Tracheal epithelial cell (primary cell): ENCODE measurements around the gene CNGB1. TPM values are rescaled to one million over a fixed set of nuclear protein-coding genes. Genes with fewer than 3 reads are reported as not detected.

Source experiments
- total RNA-seq: library from RNA; depleted of rRNA; stranded (reverse); fragments of >200 nt; gene quantifications from 2 replicates; pipeline ENCODE4 v1.2.1, GENCODE V29; 2014

CNGB1 gene
- 1.3 and 1.4 TPM in 2 replicates for total RNA-seq

GRCh38 chr16:57970970-57971369 is at the start of gene CNGB1:
CNGB1 (minus strand) TSS chr16:57971128; CDS start chr16:57967286, 3,842 bp downstream.

GRCh38 chr16:58000706-58001676 is 30.1 kb upstream of the CNGB1 start, which contains the start of gene USB1:
USB1 (plus strand) TSS chr16:58001407; CDS start chr16:58001484, 77 bp downstream.

GRCh38 chr16:57999971-58000705 is 29.2 kb upstream of the CNGB1 start, which contains the start of gene ZNF319:
ZNF319 (minus strand) TSS chr16:58000672; CDS start chr16:57998265, 2,407 bp downstream.

Other genes with a start within 250 kb of the CNGB1 start
- 22.4 and 30.1 TPM in 2 replicates for gene KATNB1, start 235.4 kb downstream of the CNGB1 start, total RNA-seq
- gene KIFC3, start 168.6 kb downstream of the CNGB1 start, total RNA-seq = 31.1 and 107 TPM in 2 replicates
- gene ZNF319, start 29.5 kb upstream of the CNGB1 start, total RNA-seq = 1.3 and 3.6 TPM in 2 replicates
- 31.1 and 84.8 TPM in 2 replicates for gene USB1, start 30.3 kb upstream of the CNGB1 start, total RNA-seq
- gene MMP15, start 54.6 kb upstream of the CNGB1 start, total RNA-seq = 23.7 and 27.2 TPM in 2 replicates
- gene CFAP20, start 158.3 kb upstream of the CNGB1 start, total RNA-seq = 32.0 and 35.9 TPM in 2 replicates
- 32.5 and 54.6 TPM in 2 replicates for gene CSNK2A2, start 227.0 kb upstream of the CNGB1 start, total RNA-seq